IMR-90 (cell line): Measurements from ENCODE around the gene COPS9. TPM values are rescaled to one million over a fixed set of nuclear protein-coding genes. Genes with fewer than 3 reads are reported as not detected.

ENCODE experiments used
- ATAC-seq: fragments of 200-7000 bp; cut with Tn5 transposase; 2 replicates; pipeline ENCODE4 v1.9.1; 2020; ENCODE audit warnings: low read depth, mild to moderate bottlenecking, moderate library complexity
- BruUV-seq: library from RNA; stranded (reverse); fragments of 400-500 nt; replicated peaks from 2 replicates; lab custom pipeline; 2021; lab: Mats Ljungman, UMichigan
- CTCF ChIA-PET: fragments of 300-600 bp; formaldehyde crosslinking; extraction: SDS; loops from one replicate; lab custom pipeline; 2021; ENCODE audit warnings: antibody characterized with exemption; lab: Yijun Ruan, JAX
- POLR2A ChIA-PET: fragments of 300-600 bp; sonication (Branson Sonifier 250); formaldehyde crosslinking; loops from one replicate; lab custom pipeline; 2022; ENCODE audit warnings: antibody characterized with exemption; ENCODE audit not compliant: unreplicated experiment; lab: Charles Lee
- DNase-seq: peaks from one replicate; pipeline ENCODE4 v3.0.0; 2013
- H2AFZ ChIP-seq: replicated peaks from 2 replicates; pipeline ENCODE3; 2013; ENCODE audit warnings: low read length, mild to moderate bottlenecking; ENCODE audit not compliant: poor library complexity
- H2AK5ac ChIP-seq: 2 replicates; pipeline ENCODE4 v1.6.1; 2013; ENCODE audit warnings: low read depth, low read length, inconsistent platforms
- H2AK9ac ChIP-seq: replicated peaks from 2 replicates; pipeline ENCODE3; 2013; ENCODE audit warnings: mild to moderate bottlenecking, low read depth, low read length, moderate library complexity; ENCODE audit not compliant: poor library complexity
- H2BK120ac ChIP-seq: 2 replicates; pipeline ENCODE4 v1.6.1; 2013; ENCODE audit warnings: low read depth, low read length, inconsistent platforms
- H2BK15ac ChIP-seq: 3 replicates; pipeline ENCODE4 v1.6.1; 2013; ENCODE audit warnings: low read depth, low read length, inconsistent platforms
- H2BK20ac ChIP-seq: 2 replicates; pipeline ENCODE4 v1.6.1; 2013; ENCODE audit warnings: low read depth, mild to moderate bottlenecking, inconsistent platforms, low read length, moderate library complexity
- H2BK5ac ChIP-seq: 2 replicates; pipeline ENCODE4 v1.6.1; 2013; ENCODE audit warnings: mild to moderate bottlenecking, low read depth, low read length, inconsistent platforms; ENCODE audit not compliant: poor library complexity, severe bottlenecking
- H3K14ac ChIP-seq: replicated peaks from 2 replicates; pipeline ENCODE4 v1.6.1; 2013; ENCODE audit warnings: low read depth, low read length, inconsistent platforms
- H3K18ac ChIP-seq: 2 replicates; pipeline ENCODE4 v1.6.1; 2013; ENCODE audit warnings: low read depth, low read length, control low read depth
- H3K23ac ChIP-seq: 2 replicates; pipeline ENCODE4 v1.6.1; 2013; ENCODE audit warnings: low read depth, low read length, inconsistent platforms
- H3K27ac ChIP-seq: 2 replicates; pipeline ENCODE4 v1.5.1; 2013; ENCODE audit warnings: mild to moderate bottlenecking, control low read depth, low read length; ENCODE audit not compliant: insufficient read depth
- H3K27me3 ChIP-seq: 2 replicates; pipeline ENCODE4 v1.6.1; 2013; ENCODE audit warnings: low read length; ENCODE audit not compliant: control insufficient read depth, insufficient read depth
- H3K36me3 ChIP-seq: 2 replicates; pipeline ENCODE4 v1.6.1; 2013; ENCODE audit warnings: low read length, mixed read lengths; ENCODE audit not compliant: control insufficient read depth, insufficient read depth
- H3K4ac ChIP-seq: 2 replicates; pipeline ENCODE4 v1.6.1; 2013; ENCODE audit warnings: low read depth, low read length, inconsistent platforms
- H3K4me1 ChIP-seq: 2 replicates; pipeline ENCODE4 v1.6.1; 2013; ENCODE audit warnings: low read length, mixed read lengths; ENCODE audit not compliant: control insufficient read depth, insufficient read depth
- H3K4me2 ChIP-seq: 2 replicates; pipeline ENCODE4 v1.6.1; 2013; ENCODE audit warnings: low read depth, mild to moderate bottlenecking, control low read depth, low read length, moderate library complexity
- H3K4me3 ChIP-seq: 2 replicates; pipeline ENCODE4 v1.5.1; 2013; ENCODE audit warnings: low read depth, mild to moderate bottlenecking, control low read depth, low read length, moderate library complexity; ENCODE audit not compliant: insufficient read depth
- H3K56ac ChIP-seq: 2 replicates; pipeline ENCODE4 v1.6.1; 2013; ENCODE audit warnings: low read length, inconsistent platforms; ENCODE audit not compliant: insufficient read depth; ENCODE audit errors: extremely low read depth
- H3K79me1 ChIP-seq, 2 experiments: 2 replicates each; pipeline ENCODE4 v1.6.1; 2013; ENCODE audit warnings: low read length in 2 of 2, inconsistent platforms in 1 of 2, low read depth in 1 of 2
- H3K9ac ChIP-seq: 2 replicates; pipeline ENCODE4 v1.6.1; 2013; ENCODE audit warnings: low read depth, low read length, control low read depth
- H3K9me1 ChIP-seq: 2 replicates; pipeline ENCODE4 v1.6.1; 2013; ENCODE audit warnings: low read length, inconsistent platforms; ENCODE audit not compliant: insufficient read depth
- H3K9me3 ChIP-seq: 2 replicates; pipeline ENCODE4 v1.6.1; 2013; ENCODE audit warnings: low read length; ENCODE audit not compliant: control insufficient read depth, insufficient read depth
- H4K20me1 ChIP-seq: 2 replicates; pipeline ENCODE4 v1.6.1; 2013; ENCODE audit warnings: low read length, inconsistent platforms; ENCODE audit not compliant: insufficient read depth
- H4K5ac ChIP-seq: 2 replicates; pipeline ENCODE4 v1.6.1; 2013; ENCODE audit warnings: mild to moderate bottlenecking, low read depth, low read length, control low read depth
- H4K8ac ChIP-seq, 2 experiments: 2 replicates each; pipeline ENCODE4 v1.6.1; 2013; ENCODE audit warnings: low read depth in 2 of 2, low read length in 2 of 2, control low read depth in 1 of 2, inconsistent platforms in 1 of 2
- H4K91ac ChIP-seq: 2 replicates; pipeline ENCODE4 v1.6.1; 2013; ENCODE audit warnings: low read depth, low read length, inconsistent platforms; ENCODE audit not compliant: insufficient read depth
- NFE2L2 ChIP-seq: fragments of 150-350 bp; IDR thresholded peaks from 2 replicates; pipeline ENCODE4 v1.6.1; 2016; ENCODE audit warnings: low read depth, mild to moderate bottlenecking, low read length
- WGBS, 2 experiments: methylation state at CpG; one replicate each; pipeline versions ENCODE4 v1.1.5 to v1.1.7; 2013; ENCODE audit warnings: missing lambda C conversion rate in 2 of 2; ENCODE audit not compliant: insufficient read length in 1 of 2; ENCODE audit errors: extremely low coverage in 2 of 2; 5-methylcytosine and 5-hydroxymethylcytosine counted together
- dilution Hi-C: fragments of 300-500 bp; cut with HindIII; formaldehyde crosslinking; loops from one replicate; pipeline ENCODE4 v1.14.3; 2018; ENCODE audit warnings: low sequenced_read_pairs; ENCODE audit not compliant: unreplicated experiment
- in situ Hi-C: fragments of 300-500 bp; cut with MboI; formaldehyde crosslinking; loops from 3 replicates; pipeline ENCODE4 v1.14.3; 2019; ENCODE audit warnings: low sequenced_read_pairs, inconsistent platforms, mixed read lengths
- intact Hi-C: fragments of 100-400 bp; cut with micrococcal nuclease; formaldehyde crosslinking; loops from 2 replicates; pipeline ENCODE4 v1.10.0; 2022
- polyA plus RNA-seq, 3 experiments: library from polyadenylated mRNA; depleted of rRNA; stranded (reverse); fragments of >200 nt; gene quantifications; 2 replicates each; pipeline ENCODE4 v1.2.3, GENCODE V29; 2012; ENCODE audit warnings: low replicate concordance in 1 of 3
- total RNA-seq: library from RNA; depleted of rRNA; stranded (reverse); fragments of >200 nt; gene quantifications from 2 replicates; pipeline ENCODE4 v1.2.3, GENCODE V29; 2012

The COPS9 gene
- total and polyA plus RNA-seq, 2 of the 4 experiments (the other 2 are of a cell fraction): 85.9 to 309 TPM

GRCh38 chr2:240146141-240146561, 10.0 kb upstream of the COPS9 start:
- Histone ChIP-seq H3K36me3 (no peaks in the 10 kb centered on the region), H2BK120ac (no peak overlapping the region), H4K5ac (no peak overlapping the region), H3K4ac (no peak overlapping the region), H2AFZ (no peak overlapping the region), H3K56ac (no peak overlapping the region), H4K20me1 (peaks cover 4% of the 10 kb centered on the region; the same call in 1 of the 2 replicates), H3K4me3 (no peak overlapping the region), H4K8ac (no peak overlapping the region), H3K27me3 (peaks cover 18% of the 10 kb centered on the region), H2AK5ac (no peak overlapping the region), H3K4me2 (no peak overlapping the region), H2BK5ac (no peak overlapping the region), H3K9ac (no peak overlapping the region), H3K9me1 (peaks cover 6% of the 10 kb centered on the region; the same call in 1 of the 2 replicates), H3K27ac (no peak overlapping the region), H2AK9ac (no peak overlapping the region), H3K79me1 (no peaks in the 10 kb centered on the region), H3K18ac (no peak overlapping the region), H3K4me1 (no peaks in the 10 kb centered on the region), H2BK20ac (no peak overlapping the region), H3K23ac (no peak overlapping the region), H3K14ac (no peak overlapping the region), H4K91ac (no peak overlapping the region), H2BK15ac (no peak overlapping the region), H3K9me3 (no peaks in the 10 kb centered on the region)
- WGBS, 2 experiments: 8% methylated on average over 7 of the region's 10 CpGs; no CpG with 5 or more reads in 1 of the 2 experiments
- dilution Hi-C loops: no loop called here
- intact Hi-C loops: no loop called here
- TF ChIP-seq NFE2L2: no peak
- CTCF ChIA-PET: interaction anchor here (4.6 kb wide), 1 partner anchor 85 kb away, joined by 40 read pairs; no protein-coding TSS in a partner anchor
- in situ Hi-C loops: loop anchor here (25.0 kb wide), 1 partner anchor 1109 kb away; no protein-coding TSS in a partner anchor
- POLR2A ChIA-PET: no interaction called here
- no TSS peak for BruUV-seq
- DNase-seq (no peak), ATAC-seq (no peak)
